Left ventricle myocardium inferior (tissue), 1 donor: ENCODE results near the gene CCDC60. TPM values are rescaled to one million over a fixed set of nuclear protein-coding genes. Genes with fewer than 3 reads are reported as not detected.

Experiments used
- DNase-seq: peaks from one replicate; pipeline ENCODE4 v3.0.0-alpha.2; 2020
- H3K27ac ChIP-seq: fragments of 200-600 bp; replicated peaks from 2 replicates; pipeline ENCODE4 v1.8.0; 2021
- H3K27me3 ChIP-seq: fragments of 200-600 bp; 2 replicates; pipeline ENCODE4 v1.8.0; 2021; ENCODE audit warnings: low read depth
- H3K36me3 ChIP-seq: fragments of 200-600 bp; 2 replicates; pipeline ENCODE4 v1.8.0; 2021
- H3K4me1 ChIP-seq: fragments of 200-600 bp; 2 replicates; pipeline ENCODE4 v1.8.0; 2021
- H3K4me3 ChIP-seq: fragments of 200-600 bp; 2 replicates; pipeline ENCODE4 v1.8.0; 2021; ENCODE audit warnings: mild to moderate bottlenecking, moderate library complexity
- H3K9me3 ChIP-seq: fragments of 200-600 bp; replicated peaks from 2 replicates; pipeline ENCODE4 v1.8.0; 2021
- intact Hi-C: fragments of 100-400 bp; cut with micrococcal nuclease; formaldehyde crosslinking; loops from one replicate; pipeline ENCODE4 v1.11.0; 2022
- total RNA-seq: library from RNA; stranded (reverse); fragmentation: NEBNext Ultra II Directional; extraction: Animal tissue kit (Norgen Biotek cat#: 25700); gene quantifications from one replicate; pipeline ENCODE4 v1.2.1, GENCODE V29; 2021
- TF ChIP-seq, protein P1 (sequence below): fragments of 200-600 bp; IDR thresholded peaks from 2 replicates; pipeline ENCODE4 v1.8.0; 2021; ENCODE audit warnings: antibody characterized with exemption, mild to moderate bottlenecking, borderline replicate concordance
- donor health status: DM: no; HTN: yes; CAD: no; lungs with severe emphysema.

The CCDC60 gene
- total RNA-seq, 1 donor from 2014 or later = not detected

DNA sequence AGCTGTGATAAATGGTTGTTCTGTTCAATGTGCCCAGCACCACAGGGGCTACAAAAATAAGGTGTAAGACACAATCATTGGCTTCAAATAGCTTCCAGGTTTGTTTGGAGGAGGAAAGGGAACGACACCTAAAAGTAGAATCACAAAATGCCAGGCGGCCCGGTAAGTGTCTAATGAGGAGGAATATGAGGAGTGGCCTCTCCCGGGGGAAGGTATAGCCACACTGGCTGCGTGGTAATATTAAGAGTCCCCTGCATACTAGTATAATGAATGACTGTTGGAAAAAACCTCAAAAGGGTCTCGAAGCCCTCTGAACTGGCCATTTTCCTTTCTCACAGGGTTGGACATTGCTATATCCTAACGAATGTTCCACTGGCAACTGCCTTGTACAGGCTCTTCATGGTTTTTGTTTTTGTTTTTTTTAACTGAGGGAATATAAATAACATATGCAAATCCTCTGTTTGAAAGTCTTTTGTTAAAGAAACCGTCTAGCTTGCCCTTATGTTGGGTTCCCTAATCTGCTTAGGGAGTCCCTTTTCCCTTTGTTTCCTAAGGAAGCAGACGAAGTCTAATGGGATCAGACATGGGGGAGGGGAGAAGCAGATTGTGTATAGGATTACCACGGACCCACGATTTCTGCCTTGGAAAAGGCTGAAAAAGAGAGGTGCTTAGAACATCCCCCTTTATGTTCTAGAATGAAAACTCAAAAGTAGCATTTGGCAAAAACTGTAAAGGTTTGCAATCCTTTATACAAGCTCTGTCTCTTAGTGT, 4.2 kb downstream of the CCDC60 start:
- TF ChIP-seq, protein P1, sequence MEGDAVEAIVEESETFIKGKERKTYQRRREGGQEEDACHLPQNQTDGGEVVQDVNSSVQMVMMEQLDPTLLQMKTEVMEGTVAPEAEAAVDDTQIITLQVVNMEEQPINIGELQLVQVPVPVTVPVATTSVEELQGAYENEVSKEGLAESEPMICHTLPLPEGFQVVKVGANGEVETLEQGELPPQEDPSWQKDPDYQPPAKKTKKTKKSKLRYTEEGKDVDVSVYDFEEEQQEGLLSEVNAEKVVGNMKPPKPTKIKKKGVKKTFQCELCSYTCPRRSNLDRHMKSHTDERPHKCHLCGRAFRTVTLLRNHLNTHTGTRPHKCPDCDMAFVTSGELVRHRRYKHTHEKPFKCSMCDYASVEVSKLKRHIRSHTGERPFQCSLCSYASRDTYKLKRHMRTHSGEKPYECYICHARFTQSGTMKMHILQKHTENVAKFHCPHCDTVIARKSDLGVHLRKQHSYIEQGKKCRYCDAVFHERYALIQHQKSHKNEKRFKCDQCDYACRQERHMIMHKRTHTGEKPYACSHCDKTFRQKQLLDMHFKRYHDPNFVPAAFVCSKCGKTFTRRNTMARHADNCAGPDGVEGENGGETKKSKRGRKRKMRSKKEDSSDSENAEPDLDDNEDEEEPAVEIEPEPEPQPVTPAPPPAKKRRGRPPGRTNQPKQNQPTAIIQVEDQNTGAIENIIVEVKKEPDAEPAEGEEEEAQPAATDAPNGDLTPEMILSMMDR = no peak
- peaks cover 8% of the 10 kb centered on the region for H3K27me3 ChIP-seq
- intact Hi-C loops = no loop called here
- peaks cover 4% of the 10 kb centered on the region for H3K4me1 ChIP-seq
- no peak overlapping the region for H3K4me3 ChIP-seq
- H3K27ac ChIP-seq = no peak overlapping the region
- no peak for DNase-seq
- no peaks in the 10 kb centered on the region for H3K36me3 ChIP-seq
- H3K9me3 ChIP-seq = peaks cover 4% of the 10 kb centered on the region

DNA sequence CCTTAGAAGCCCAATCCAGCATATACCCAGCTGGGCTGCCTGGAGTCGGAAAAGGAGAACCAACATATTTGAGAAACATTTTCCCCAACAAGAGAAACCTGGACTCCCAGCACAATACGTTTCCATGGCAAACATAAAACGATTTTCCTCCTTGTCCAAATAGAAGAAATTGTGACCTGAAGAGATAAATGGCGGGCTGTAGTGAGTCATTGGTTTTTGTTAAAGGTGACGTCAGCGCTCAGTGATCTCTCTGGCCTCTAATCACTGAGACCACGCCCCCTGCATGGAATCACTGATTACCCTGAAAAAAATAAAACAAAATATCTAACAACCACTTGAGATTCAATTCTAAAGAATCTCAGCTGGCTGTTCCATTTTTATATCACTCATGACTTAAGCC, 6.0 kb downstream of the CCDC60 start:
- Histone ChIP-seq H3K27ac (no peak overlapping the region), H3K27me3 (peaks cover 8% of the 10 kb centered on the region), H3K4me3 (no peak overlapping the region), H3K4me1 (peaks cover 4% of the 10 kb centered on the region), H3K36me3 (no peaks in the 10 kb centered on the region), H3K9me3 (peaks cover 4% of the 10 kb centered on the region)
- TF ChIP-seq, protein P1 = no peak
- intact Hi-C loops = no loop called here
- no peak for DNase-seq

DNA sequence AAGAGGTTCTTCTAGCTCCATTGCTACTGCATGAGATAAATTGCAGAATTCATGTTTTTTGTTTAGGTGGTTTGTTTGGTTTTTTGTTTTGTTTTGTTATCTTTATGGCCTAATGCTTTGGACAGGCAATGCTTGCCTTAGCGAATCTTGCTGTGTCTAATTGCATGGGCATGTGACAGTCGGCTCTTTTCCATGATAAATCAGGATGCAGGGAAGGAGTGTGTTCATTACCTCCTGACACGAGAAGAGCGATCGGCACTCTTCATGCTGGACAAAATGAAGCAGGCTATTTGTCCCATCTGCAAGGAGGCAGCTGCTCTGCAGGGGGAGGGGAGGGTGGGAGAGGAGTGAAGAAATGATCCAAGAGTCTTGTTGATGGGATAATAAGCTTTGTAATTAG, 6.5 kb downstream of the CCDC60 start:
- TF ChIP-seq, protein P1 = no peak
- Histone ChIP-seq H3K9me3 (peaks cover 4% of the 10 kb centered on the region), H3K4me3 (no peak overlapping the region), H3K36me3 (no peaks in the 10 kb centered on the region), H3K27ac (no peak overlapping the region), H3K27me3 (peaks cover 8% of the 10 kb centered on the region), H3K4me1 (peaks cover 4% of the 10 kb centered on the region)
- DNase-seq = no peak
- intact Hi-C loops = no loop called here

DNA sequence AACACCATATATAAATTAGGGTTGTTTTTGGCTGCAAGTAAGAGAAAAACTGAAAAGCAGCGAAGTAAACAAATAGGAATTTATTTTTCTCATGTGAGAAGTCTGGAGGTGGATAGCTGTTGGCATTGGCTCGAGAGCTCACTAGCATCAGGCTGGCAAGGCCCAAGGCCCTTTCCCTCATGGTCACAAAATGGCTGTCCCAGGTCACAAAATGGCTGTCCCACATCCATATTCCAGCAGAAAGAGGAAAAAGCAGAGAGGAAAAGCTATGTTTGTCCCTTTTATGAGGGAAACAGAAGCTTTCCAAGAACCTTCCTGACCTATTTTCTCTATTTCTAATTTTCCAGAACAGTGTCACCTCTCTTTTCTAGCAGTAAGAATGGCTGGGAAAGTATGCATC, 7.5 kb downstream of the CCDC60 start:
- H3K4me3 ChIP-seq = no peak overlapping the region
- TF ChIP-seq, protein P1 = no peak
- intact Hi-C loops = no loop called here
- H3K36me3 ChIP-seq = no peaks in the 10 kb centered on the region
- H3K27me3 ChIP-seq = peaks cover 5% of the 10 kb centered on the region
- DNase-seq = no peak
- H3K9me3 ChIP-seq = peaks cover 4% of the 10 kb centered on the region
- peaks cover 4% of the 10 kb centered on the region for H3K4me1 ChIP-seq
- H3K27ac ChIP-seq = no peak overlapping the region

DNA sequence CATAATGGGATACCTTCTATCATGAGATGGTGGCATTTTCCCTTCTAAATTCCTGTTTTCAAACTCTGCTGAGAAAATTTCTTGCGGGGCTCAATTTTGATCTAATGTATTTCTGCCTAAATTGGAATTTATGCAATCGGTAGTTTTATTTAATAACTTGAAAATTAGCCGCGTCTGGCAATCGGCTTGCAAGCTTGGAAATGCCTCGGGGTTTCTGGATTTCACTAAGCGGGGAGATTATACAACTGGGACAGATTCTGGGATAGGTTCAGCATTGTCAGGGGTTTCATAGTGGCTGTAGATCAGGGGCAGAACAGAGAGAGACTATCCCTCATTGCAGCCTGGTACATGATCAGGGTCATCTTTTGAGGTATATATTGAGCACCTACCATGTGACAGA, 8.6 kb downstream of the CCDC60 start:
- Histone ChIP-seq H3K27me3 (no peaks in the 10 kb centered on the region), H3K36me3 (no peaks in the 10 kb centered on the region), H3K4me3 (no peak overlapping the region), H3K27ac (no peak overlapping the region), H3K4me1 (peaks cover 4% of the 10 kb centered on the region), H3K9me3 (peaks cover 4% of the 10 kb centered on the region)
- DNase-seq = no peak
- intact Hi-C loops = no loop called here
- TF ChIP-seq, protein P1 = no peak
